NCI-H524 treated with DMSO at 0.1 percent for 48 hours (cell line): Measurements from ENCODE around the gene MCHR1.

Experiments used
- DNase-seq: peaks from one replicate; lab custom pipeline; 2025; lab: John Stamatoyannopoulos, UW

The MCHR1 gene

DNA sequence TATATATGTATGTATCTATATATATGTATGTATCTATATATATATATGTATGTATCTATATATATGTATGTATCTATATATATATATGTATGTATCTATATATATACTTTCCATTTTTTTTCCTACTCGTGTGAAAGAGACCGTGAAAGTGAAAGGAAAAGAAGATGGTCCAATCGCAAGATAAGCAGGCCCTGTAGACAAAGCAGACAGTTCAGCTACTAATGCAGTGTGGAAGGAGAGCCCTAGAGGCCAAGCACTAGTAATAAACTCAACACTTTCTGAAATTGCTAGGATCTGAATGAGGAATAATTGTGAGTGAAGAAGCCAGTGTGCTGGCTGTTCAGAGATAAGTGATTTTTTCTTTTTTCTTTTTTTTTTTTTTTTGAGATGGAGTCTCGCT lies 47.2 kb downstream of the MCHR1 start:
- no peak for DNase-seq

GRCh38 chr22:40727070-40727963 lies 48.0 kb downstream of the MCHR1 start:
- no peak for DNase-seq

- no peak for DNase-seq
These were observed 48.8 kb downstream of the MCHR1 start for GRCh38 chr22:40727964-40728615.

- DNase-seq: peak; percentile 60
These were observed 49.5 kb downstream of the MCHR1 start for GRCh38 chr22:40728731-40729189.

GRCh38 chr22:40729284-40729683 lies 50.0 kb downstream of the MCHR1 start:
- no peak for DNase-seq
